Measurements from ENCODE around the gene CTNND1. TPM values are rescaled to one million over a fixed set of nuclear protein-coding genes. Genes with fewer than 3 reads are reported as not detected.

CTNND1 gene
- polyA plus RNA-seq, 1 donor from 2014 or later = 70.3 TPM

DNA sequence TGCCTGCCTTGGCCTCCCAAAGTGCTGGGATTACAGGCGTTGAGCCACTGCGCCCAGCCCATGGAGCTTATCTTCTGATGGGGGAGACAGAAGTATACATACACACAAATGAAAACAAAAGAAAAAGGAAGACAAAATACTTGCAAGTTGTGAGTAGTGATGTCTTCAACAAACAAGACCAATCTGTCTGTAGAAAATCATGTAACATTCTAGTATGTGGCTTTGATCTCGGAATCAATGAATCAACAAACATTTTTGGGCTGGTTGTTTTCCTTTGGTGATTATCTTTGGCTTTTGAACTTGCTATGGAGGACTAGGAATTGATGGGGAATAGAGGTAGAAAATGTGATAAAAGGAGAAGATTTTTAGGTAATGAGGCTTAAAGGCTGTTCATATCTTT, 3.4 kb upstream of the CTNND1 start:
- H3K79me2 ChIP-seq (replicated peaks; ENCODE audit: insufficient read depth, low read length) = peaks cover 16% of the 10 kb centered on the region
- H3K9me2 ChIP-seq (ENCODE audit: insufficient read depth, low read length) = no peaks in the 10 kb centered on the region
- no peaks in the 10 kb centered on the region for H3K27me3 ChIP-seq (ENCODE audit: insufficient read depth, low read depth, low read length)
- no peaks in the 10 kb centered on the region for H3K36me3 ChIP-seq (ENCODE audit: insufficient read depth, low read length)
- no peaks in the 10 kb centered on the region for H3F3A ChIP-seq (ENCODE audit: insufficient read depth, low read length, poor library complexity, severe bottlenecking)
- H4K20me1 ChIP-seq (ENCODE audit: insufficient read depth) = no peaks in the 10 kb centered on the region
- H3K27ac ChIP-seq (ENCODE audit: low read length) = no peak overlapping the region
- H2AFZ ChIP-seq (ENCODE audit: low read depth, low read length) = no peak overlapping the region
- no peak overlapping the region for H3K4me3 ChIP-seq (ENCODE audit: low read length)
- no peaks in the 10 kb centered on the region for H3K9me3 ChIP-seq (ENCODE audit: low read length)
- no peak overlapping the region for H3K4me2 ChIP-seq (ENCODE audit: low read length)
- no peak overlapping the region for H3K9ac ChIP-seq (ENCODE audit: low read length)
- TF ChIP-seq RAD21 (conservative IDR thresholded peaks at IDR 0.05) = no peak
- no peak for TF ChIP-seq EZH2 (IDR thresholded peaks at IDR 0.05; ENCODE audit: borderline replicate concordance, insufficient read depth, low read length, poor library complexity, severe bottlenecking)
- no peak for TF ChIP-seq SMC3 (conservative IDR thresholded peaks at IDR 0.05; ENCODE audit: poor library complexity)
- TF ChIP-seq, protein P1, sequence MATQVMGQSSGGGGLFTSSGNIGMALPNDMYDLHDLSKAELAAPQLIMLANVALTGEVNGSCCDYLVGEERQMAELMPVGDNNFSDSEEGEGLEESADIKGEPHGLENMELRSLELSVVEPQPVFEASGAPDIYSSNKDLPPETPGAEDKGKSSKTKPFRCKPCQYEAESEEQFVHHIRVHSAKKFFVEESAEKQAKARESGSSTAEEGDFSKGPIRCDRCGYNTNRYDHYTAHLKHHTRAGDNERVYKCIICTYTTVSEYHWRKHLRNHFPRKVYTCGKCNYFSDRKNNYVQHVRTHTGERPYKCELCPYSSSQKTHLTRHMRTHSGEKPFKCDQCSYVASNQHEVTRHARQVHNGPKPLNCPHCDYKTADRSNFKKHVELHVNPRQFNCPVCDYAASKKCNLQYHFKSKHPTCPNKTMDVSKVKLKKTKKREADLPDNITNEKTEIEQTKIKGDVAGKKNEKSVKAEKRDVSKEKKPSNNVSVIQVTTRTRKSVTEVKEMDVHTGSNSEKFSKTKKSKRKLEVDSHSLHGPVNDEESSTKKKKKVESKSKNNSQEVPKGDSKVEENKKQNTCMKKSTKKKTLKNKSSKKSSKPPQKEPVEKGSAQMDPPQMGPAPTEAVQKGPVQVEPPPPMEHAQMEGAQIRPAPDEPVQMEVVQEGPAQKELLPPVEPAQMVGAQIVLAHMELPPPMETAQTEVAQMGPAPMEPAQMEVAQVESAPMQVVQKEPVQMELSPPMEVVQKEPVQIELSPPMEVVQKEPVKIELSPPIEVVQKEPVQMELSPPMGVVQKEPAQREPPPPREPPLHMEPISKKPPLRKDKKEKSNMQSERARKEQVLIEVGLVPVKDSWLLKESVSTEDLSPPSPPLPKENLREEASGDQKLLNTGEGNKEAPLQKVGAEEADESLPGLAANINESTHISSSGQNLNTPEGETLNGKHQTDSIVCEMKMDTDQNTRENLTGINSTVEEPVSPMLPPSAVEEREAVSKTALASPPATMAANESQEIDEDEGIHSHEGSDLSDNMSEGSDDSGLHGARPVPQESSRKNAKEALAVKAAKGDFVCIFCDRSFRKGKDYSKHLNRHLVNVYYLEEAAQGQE (IDR thresholded peaks at IDR 0.05; ENCODE audit: borderline replicate concordance) = no peak
- TF ChIP-seq POLR2AphosphoS5 (IDR thresholded peaks at IDR 0.05) = no peak
- TF ChIP-seq, protein P2, sequence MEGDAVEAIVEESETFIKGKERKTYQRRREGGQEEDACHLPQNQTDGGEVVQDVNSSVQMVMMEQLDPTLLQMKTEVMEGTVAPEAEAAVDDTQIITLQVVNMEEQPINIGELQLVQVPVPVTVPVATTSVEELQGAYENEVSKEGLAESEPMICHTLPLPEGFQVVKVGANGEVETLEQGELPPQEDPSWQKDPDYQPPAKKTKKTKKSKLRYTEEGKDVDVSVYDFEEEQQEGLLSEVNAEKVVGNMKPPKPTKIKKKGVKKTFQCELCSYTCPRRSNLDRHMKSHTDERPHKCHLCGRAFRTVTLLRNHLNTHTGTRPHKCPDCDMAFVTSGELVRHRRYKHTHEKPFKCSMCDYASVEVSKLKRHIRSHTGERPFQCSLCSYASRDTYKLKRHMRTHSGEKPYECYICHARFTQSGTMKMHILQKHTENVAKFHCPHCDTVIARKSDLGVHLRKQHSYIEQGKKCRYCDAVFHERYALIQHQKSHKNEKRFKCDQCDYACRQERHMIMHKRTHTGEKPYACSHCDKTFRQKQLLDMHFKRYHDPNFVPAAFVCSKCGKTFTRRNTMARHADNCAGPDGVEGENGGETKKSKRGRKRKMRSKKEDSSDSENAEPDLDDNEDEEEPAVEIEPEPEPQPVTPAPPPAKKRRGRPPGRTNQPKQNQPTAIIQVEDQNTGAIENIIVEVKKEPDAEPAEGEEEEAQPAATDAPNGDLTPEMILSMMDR (IDR thresholded peaks at IDR 0.05; ENCODE audit: poor library complexity, severe bottlenecking) = no peak

DNA sequence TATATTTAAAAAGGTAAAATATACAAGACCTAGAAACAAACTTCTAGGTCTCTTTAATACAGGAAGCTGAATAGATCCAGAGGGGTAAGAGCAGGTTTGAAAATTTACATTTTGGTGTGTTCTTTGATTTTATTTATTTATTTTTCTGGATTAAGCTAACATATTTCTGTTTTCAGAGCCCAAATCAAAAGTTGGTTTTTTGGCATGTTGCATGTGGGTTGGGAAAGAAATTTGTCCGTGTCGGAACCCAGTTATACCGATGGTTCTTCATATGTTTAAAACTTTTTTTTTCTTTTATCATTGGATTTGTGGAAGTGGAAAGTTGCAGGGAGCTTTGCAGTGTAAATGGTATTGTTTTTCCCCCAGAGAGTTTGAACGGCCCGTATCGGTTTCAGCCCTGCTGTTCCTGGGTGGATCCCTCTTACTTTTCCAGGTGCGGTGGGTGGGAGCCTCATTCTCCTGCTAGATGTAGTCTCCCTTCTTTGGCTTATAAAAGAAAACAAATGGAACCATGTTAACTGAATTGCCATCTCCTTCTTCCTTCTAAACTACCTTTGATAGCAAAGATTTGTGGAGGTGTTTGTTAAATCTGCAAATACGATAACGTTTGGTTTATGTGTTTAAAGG, 746 bp downstream of the CTNND1 start:
- Histone ChIP-seq H3K9me2 (ENCODE audit: insufficient read depth, low read length) (no peaks in the 10 kb centered on the region), H3F3A (ENCODE audit: insufficient read depth, low read length, poor library complexity, severe bottlenecking) (peaks cover 6% of the 10 kb centered on the region), H3K9me3 (ENCODE audit: low read length) (no peaks in the 10 kb centered on the region), H3K27me3 (ENCODE audit: insufficient read depth, low read depth, low read length) (no peaks in the 10 kb centered on the region), H3K4me3 (ENCODE audit: low read length) (peak overlapping the region; percentile 68), H3K79me2 (replicated peaks; ENCODE audit: insufficient read depth, low read length) (peaks cover 57% of the 10 kb centered on the region), H3K4me2 (ENCODE audit: low read length) (peak overlapping the region; percentile 92), H3K9ac (ENCODE audit: low read length) (peak overlapping the region; percentile 87), H3K27ac (ENCODE audit: low read length) (peak overlapping the region; percentile 93), H2AFZ (ENCODE audit: low read depth, low read length) (peak overlapping the region; percentile 34), H3K36me3 (ENCODE audit: insufficient read depth, low read length) (no peaks in the 10 kb centered on the region), H4K20me1 (ENCODE audit: insufficient read depth) (peaks cover 7% of the 10 kb centered on the region)
- TF ChIP-seq, protein P2 (IDR thresholded peaks at IDR 0.05; ENCODE audit: poor library complexity, severe bottlenecking) = no peak
- TF ChIP-seq RAD21 (conservative IDR thresholded peaks at IDR 0.05) (no peak), SMC3 (conservative IDR thresholded peaks at IDR 0.05; ENCODE audit: poor library complexity) (no peak), TAF1 (IDR thresholded peaks at IDR 0.05; ENCODE audit: low read depth) (no peak), MXI1 (conservative IDR thresholded peaks at IDR 0.05; ENCODE audit: poor library complexity, severe bottlenecking) (peak; percentile 16), EP300 (conservative IDR thresholded peaks at IDR 0.05; ENCODE audit: poor library complexity, severe bottlenecking) (no peak), POLR2AphosphoS5 (IDR thresholded peaks at IDR 0.05) (no peak), EZH2 (IDR thresholded peaks at IDR 0.05; ENCODE audit: borderline replicate concordance, insufficient read depth, low read length, poor library complexity, severe bottlenecking) (no peak)
- TF ChIP-seq, protein P1 (IDR thresholded peaks at IDR 0.05; ENCODE audit: borderline replicate concordance) = peak; percentile 10

All from neural cell (in vitro differentiated cells).